NOMO-1 (cell line): ENCODE results near the gene FASTKD2.
"Not testable (repeated sequence)": the region's sequence is repeated elsewhere in the genome, so short reads cannot be mapped to it uniquely, and the experiment has no call there.

ENCODE experiments used
- DNase-seq, 2 experiments: peaks; one replicate each; lab custom pipeline; 2025; ENCODE audit not compliant: unreplicated experiment in 2 of 2; lab: John Stamatoyannopoulos, UW

FASTKD2 gene

GRCh38 chr2:206790311-206790935 is 25.0 kb downstream of the FASTKD2 start:
- DNase-seq: no peak

GRCh38 chr2:206792645-206793044 is 27.2 kb downstream of the FASTKD2 start:
- no peak for DNase-seq

GRCh38 chr2:206797376-206797775 is 32.0 kb downstream of the FASTKD2 start:
- DNase-seq: no peak

GRCh38 chr2:206798000-206798399 is 32.6 kb downstream of the FASTKD2 start:
- peak; percentile 68 to 88 for DNase-seq

GRCh38 chr2:206799083-206799482 is 33.7 kb downstream of the FASTKD2 start:
- peak; percentile 36 to 74 for DNase-seq

GRCh38 chr2:206800506-206801417 is 35.4 kb downstream of the FASTKD2 start:
- peak; percentile 36 to 72 for DNase-seq

GRCh38 chr2:206801418-206802189 is 36.2 kb downstream of the FASTKD2 start:
- no peak for DNase-seq

GRCh38 chr2:206802654-206803514 is 37.5 kb downstream of the FASTKD2 start:
- no peak for DNase-seq

- no peak for DNase-seq
These were observed 38.9 kb downstream of the FASTKD2 start for GRCh38 chr2:206804326-206804725.

GRCh38 chr2:206805887-206806607 is 40.6 kb downstream of the FASTKD2 start:
- DNase-seq: no peak

- not testable (repeated sequence) for DNase-seq
These were observed 42.2 kb downstream of the FASTKD2 start for GRCh38 chr2:206807624-206808023.

- DNase-seq: not testable (repeated sequence)
These were observed 47.1 kb downstream of the FASTKD2 start for GRCh38 chr2:206812471-206812870.

GRCh38 chr2:206814498-206814897 is 49.1 kb downstream of the FASTKD2 start:
- DNase-seq: no peak

- DNase-seq: no peak
These were observed 55.4 kb downstream of the FASTKD2 start for GRCh38 chr2:206820807-206821206.

GRCh38 chr2:206823178-206823577 is 57.8 kb downstream of the FASTKD2 start:
- no peak for DNase-seq

- DNase-seq: no peak
These were observed 58.7 kb downstream of the FASTKD2 start for GRCh38 chr2:206824087-206824618.

GRCh38 chr2:206824993-206825392 is 59.6 kb downstream of the FASTKD2 start:
- peak in 1 of 2 experiments; percentile 37 for DNase-seq

GRCh38 chr2:206831442-206831995 is 66.1 kb downstream of the FASTKD2 start:
- no peak for DNase-seq

GRCh38 chr2:206832873-206833272 is 67.5 kb downstream of the FASTKD2 start:
- DNase-seq: peak; percentile 8 to 53
